ENCODE measurements around the gene MPPED2.

Gene MPPED2

GRCh38 chr11:30406978-30407762 lies 179.0 kb downstream of the MPPED2 start:
- H3K4me3 ChIP-seq (ENCODE audit: control insufficient read depth in 1 of 7, extremely low read depth in 1 of 7, insufficient read depth in 4 of 7, low read depth in 2 of 7, low read length in 6 of 7), result no peak overlapping the region
- 97% methylated on average over 8 of the region's 13 CpGs for WGBS (ENCODE audit: insufficient coverage)
- no peaks in the 10 kb centered on the region for H3K27me3 ChIP-seq (replicated peaks in 2 of 5; ENCODE audit: control insufficient read depth in 4 of 5, insufficient read depth in 5 of 5, low read length in 4 of 5)
- no peaks in the 10 kb centered on the region for H3K9me3 ChIP-seq (ENCODE audit: control extremely low read depth in 1 of 5, control insufficient read depth in 4 of 5, insufficient read depth in 2 of 5, low read depth in 1 of 5, low read length in 4 of 5)
- POLR2A ChIA-PET, result no interaction called here
- peaks cover 0 to 6% (median 0%) of the 10 kb centered on the region in 4 experiments for H3K36me3 ChIP-seq (ENCODE audit: control insufficient read depth in 4 of 4, insufficient read depth in 4 of 4, low read length in 3 of 4)
- peaks cover 3 to 12% (median 12%) of the 10 kb centered on the region in 4 experiments for H3K4me1 ChIP-seq (ENCODE audit: control extremely low read depth in 1 of 4, control insufficient read depth in 4 of 4, insufficient read depth in 4 of 4, low read length in 3 of 4)
- CTCF ChIA-PET, result no interaction called here
- no peak for DNase-seq
- no peak overlapping the region for H3K27ac ChIP-seq (ENCODE audit: insufficient read depth in 1 of 2, low read depth in 1 of 2, low read length in 2 of 2, poor library complexity in 1 of 2, severe bottlenecking in 2 of 2)

GRCh38 chr11:30405385-30405784 lies 180.8 kb downstream of the MPPED2 start:
- H3K36me3 ChIP-seq (ENCODE audit: control insufficient read depth in 4 of 4, insufficient read depth in 4 of 4, low read length in 3 of 4), result peaks cover 0 to 3% (median 0%) of the 10 kb centered on the region in 4 experiments
- no peak overlapping the region for H3K4me3 ChIP-seq (ENCODE audit: control insufficient read depth in 1 of 7, extremely low read depth in 1 of 7, insufficient read depth in 4 of 7, low read depth in 2 of 7, low read length in 6 of 7)
- POLR2A ChIA-PET, result interaction anchor here (0.7 kb wide), 1 partner anchor 180 kb away, joined by 3 read pairs; no protein-coding TSS in a partner anchor
- peaks cover 3 to 12% (median 12%) of the 10 kb centered on the region in 4 experiments for H3K4me1 ChIP-seq (ENCODE audit: control extremely low read depth in 1 of 4, control insufficient read depth in 4 of 4, insufficient read depth in 4 of 4, low read length in 3 of 4)
- peak; percentile 16 to 66 (median 57) for DNase-seq
- no peaks in the 10 kb centered on the region for H3K9me3 ChIP-seq (ENCODE audit: control extremely low read depth in 1 of 5, control insufficient read depth in 4 of 5, insufficient read depth in 2 of 5, low read depth in 1 of 5, low read length in 4 of 5)
- 0% methylated on average over 1 of the region's 3 CpGs for WGBS (ENCODE audit: insufficient coverage)
- no peak overlapping the region for H3K27ac ChIP-seq (ENCODE audit: insufficient read depth in 1 of 2, low read depth in 1 of 2, low read length in 2 of 2, poor library complexity in 1 of 2, severe bottlenecking in 2 of 2)
- CTCF ChIA-PET, result interaction anchor here (0.9 to 1.7 kb wide), 2 partner anchors 19 to 163 kb away, joined by 3 read pairs; no protein-coding TSS in a partner anchor
- no peaks in the 10 kb centered on the region for H3K27me3 ChIP-seq (replicated peaks in 2 of 5; ENCODE audit: control insufficient read depth in 4 of 5, insufficient read depth in 5 of 5, low read length in 4 of 5)

GRCh38 chr11:30404136-30404535 lies 182.0 kb downstream of the MPPED2 start:
- H3K9me3 ChIP-seq (ENCODE audit: control extremely low read depth in 1 of 5, control insufficient read depth in 4 of 5, insufficient read depth in 2 of 5, low read depth in 1 of 5, low read length in 4 of 5), result no peaks in the 10 kb centered on the region
- no peak overlapping the region for H3K4me3 ChIP-seq (ENCODE audit: control insufficient read depth in 1 of 7, extremely low read depth in 1 of 7, insufficient read depth in 4 of 7, low read depth in 2 of 7, low read length in 6 of 7)
- H3K36me3 ChIP-seq (ENCODE audit: control insufficient read depth in 4 of 4, insufficient read depth in 4 of 4, low read length in 3 of 4), result peaks cover 0 to 2% (median 0%) of the 10 kb centered on the region in 4 experiments
- H3K27me3 ChIP-seq (replicated peaks in 2 of 5; ENCODE audit: control insufficient read depth in 4 of 5, insufficient read depth in 5 of 5, low read length in 4 of 5), result no peaks in the 10 kb centered on the region
- 100% methylated on average over 3 of the region's 3 CpGs for WGBS (ENCODE audit: insufficient coverage)
- CTCF ChIA-PET, result interaction anchor here (1.7 to 2.0 kb wide), 2 partner anchors 30 to 164 kb away, joined by 3 to 6 read pairs; no protein-coding TSS in a partner anchor
- no peak overlapping the region for H3K27ac ChIP-seq (ENCODE audit: insufficient read depth in 1 of 2, low read depth in 1 of 2, low read length in 2 of 2, poor library complexity in 1 of 2, severe bottlenecking in 2 of 2)
- DNase-seq, result no peak
- POLR2A ChIA-PET, result no interaction called here
- H3K4me1 ChIP-seq (ENCODE audit: control extremely low read depth in 1 of 4, control insufficient read depth in 4 of 4, insufficient read depth in 4 of 4, low read length in 3 of 4), result peaks cover 3 to 12% (median 12%) of the 10 kb centered on the region in 4 experiments

- WGBS (ENCODE audit: insufficient coverage), result 93% methylated on average over 6 of the region's 8 CpGs
- Histone ChIP-seq H3K4me1 (ENCODE audit: control extremely low read depth in 1 of 4, control insufficient read depth in 4 of 4, insufficient read depth in 4 of 4, low read length in 3 of 4) (peaks cover 0 to 3% (median 0%) of the 10 kb centered on the region in 4 experiments), H3K4me3 (ENCODE audit: control insufficient read depth in 1 of 7, extremely low read depth in 1 of 7, insufficient read depth in 4 of 7, low read depth in 2 of 7, low read length in 6 of 7) (no peak overlapping the region), H3K9me3 (ENCODE audit: control extremely low read depth in 1 of 5, control insufficient read depth in 4 of 5, insufficient read depth in 2 of 5, low read depth in 1 of 5, low read length in 4 of 5) (peaks cover 0 to 1% (median 0%) of the 10 kb centered on the region in 5 experiments), H3K27ac (ENCODE audit: insufficient read depth in 1 of 2, low read depth in 1 of 2, low read length in 2 of 2, poor library complexity in 1 of 2, severe bottlenecking in 2 of 2) (no peak overlapping the region), H3K36me3 (ENCODE audit: control insufficient read depth in 4 of 4, insufficient read depth in 4 of 4, low read length in 3 of 4) (no peaks in the 10 kb centered on the region), H3K27me3 (replicated peaks in 2 of 5; ENCODE audit: control insufficient read depth in 4 of 5, insufficient read depth in 5 of 5, low read length in 4 of 5) (no peaks in the 10 kb centered on the region)
- DNase-seq, result no peak
- ChIA-PET POLR2A (no interaction called here), CTCF (no interaction called here)
Measured at GRCh38 chr11:30395751-30396150, 190.4 kb downstream of the MPPED2 start.

GRCh38 chr11:30393012-30393411 lies 193.1 kb downstream of the MPPED2 start:
- ChIA-PET CTCF (no interaction called here), POLR2A (no interaction called here)
- Histone ChIP-seq H3K4me3 (ENCODE audit: control insufficient read depth in 1 of 7, extremely low read depth in 1 of 7, insufficient read depth in 4 of 7, low read depth in 2 of 7, low read length in 6 of 7) (no peak overlapping the region), H3K27me3 (replicated peaks in 2 of 5; ENCODE audit: control insufficient read depth in 4 of 5, insufficient read depth in 5 of 5, low read length in 4 of 5) (no peaks in the 10 kb centered on the region), H3K9me3 (ENCODE audit: control extremely low read depth in 1 of 5, control insufficient read depth in 4 of 5, insufficient read depth in 2 of 5, low read depth in 1 of 5, low read length in 4 of 5) (peaks cover 0 to 1% (median 0%) of the 10 kb centered on the region in 5 experiments), H3K4me1 (ENCODE audit: control extremely low read depth in 1 of 4, control insufficient read depth in 4 of 4, insufficient read depth in 4 of 4, low read length in 3 of 4) (peaks cover 0 to 3% (median 0%) of the 10 kb centered on the region in 4 experiments), H3K27ac (ENCODE audit: insufficient read depth in 1 of 2, low read depth in 1 of 2, low read length in 2 of 2, poor library complexity in 1 of 2, severe bottlenecking in 2 of 2) (no peak overlapping the region), H3K36me3 (ENCODE audit: control insufficient read depth in 4 of 4, insufficient read depth in 4 of 4, low read length in 3 of 4) (no peaks in the 10 kb centered on the region)
- 70% methylated on average over 1 of the region's 1 CpG for WGBS (ENCODE audit: insufficient coverage)
- DNase-seq, result peak; percentile 10 to 71 (median 55)

- CTCF ChIA-PET, result no interaction called here
- H3K27ac ChIP-seq (ENCODE audit: insufficient read depth in 1 of 2, low read depth in 1 of 2, low read length in 2 of 2, poor library complexity in 1 of 2, severe bottlenecking in 2 of 2), result no peak overlapping the region
- H3K27me3 ChIP-seq (replicated peaks in 2 of 5; ENCODE audit: control insufficient read depth in 4 of 5, insufficient read depth in 5 of 5, low read length in 4 of 5), result no peaks in the 10 kb centered on the region
- peaks cover 0 to 3% (median 0%) of the 10 kb centered on the region in 4 experiments for H3K4me1 ChIP-seq (ENCODE audit: control extremely low read depth in 1 of 4, control insufficient read depth in 4 of 4, insufficient read depth in 4 of 4, low read length in 3 of 4)
- DNase-seq, result peak in 2 of 3 donors; percentile 5 to 7
- WGBS (ENCODE audit: insufficient coverage), result 44% methylated on average over 4 of the region's 5 CpGs
- no peak overlapping the region for H3K4me3 ChIP-seq (ENCODE audit: control insufficient read depth in 1 of 7, extremely low read depth in 1 of 7, insufficient read depth in 4 of 7, low read depth in 2 of 7, low read length in 6 of 7)
- H3K9me3 ChIP-seq (ENCODE audit: control extremely low read depth in 1 of 5, control insufficient read depth in 4 of 5, insufficient read depth in 2 of 5, low read depth in 1 of 5, low read length in 4 of 5), result peaks cover 0 to 1% (median 0%) of the 10 kb centered on the region in 5 experiments
- no peaks in the 10 kb centered on the region for H3K36me3 ChIP-seq (ENCODE audit: control insufficient read depth in 4 of 4, insufficient read depth in 4 of 4, low read length in 3 of 4)
- POLR2A ChIA-PET, result no interaction called here
Measured at GRCh38 chr11:30392221-30392784, 193.8 kb downstream of the MPPED2 start.

- Histone ChIP-seq H3K4me1 (ENCODE audit: control extremely low read depth in 1 of 4, control insufficient read depth in 4 of 4, insufficient read depth in 4 of 4, low read length in 3 of 4) (peaks cover 0 to 3% (median 0%) of the 10 kb centered on the region in 4 experiments), H3K9me3 (ENCODE audit: control extremely low read depth in 1 of 5, control insufficient read depth in 4 of 5, insufficient read depth in 2 of 5, low read depth in 1 of 5, low read length in 4 of 5) (no peaks in the 10 kb centered on the region), H3K4me3 (ENCODE audit: control insufficient read depth in 1 of 7, extremely low read depth in 1 of 7, insufficient read depth in 4 of 7, low read depth in 2 of 7, low read length in 6 of 7) (no peak overlapping the region), H3K27me3 (replicated peaks in 2 of 5; ENCODE audit: control insufficient read depth in 4 of 5, insufficient read depth in 5 of 5, low read length in 4 of 5) (no peaks in the 10 kb centered on the region), H3K27ac (ENCODE audit: insufficient read depth in 1 of 2, low read depth in 1 of 2, low read length in 2 of 2, poor library complexity in 1 of 2, severe bottlenecking in 2 of 2) (no peak overlapping the region), H3K36me3 (ENCODE audit: control insufficient read depth in 4 of 4, insufficient read depth in 4 of 4, low read length in 3 of 4) (no peaks in the 10 kb centered on the region)
- no peak for DNase-seq
- 92% methylated on average over 2 of the region's 3 CpGs for WGBS (ENCODE audit: insufficient coverage)
- ChIA-PET POLR2A (no interaction called here), CTCF (no interaction called here)
Measured at GRCh38 chr11:30388957-30389356, 197.2 kb downstream of the MPPED2 start.
